ENCODE measurements around the gene ZDHHC4.
"Not testable (repeated sequence)": the region's sequence is repeated elsewhere in the genome, so short reads cannot be mapped to it uniquely, and the experiment has no call there.

Gene ZDHHC4

DNA sequence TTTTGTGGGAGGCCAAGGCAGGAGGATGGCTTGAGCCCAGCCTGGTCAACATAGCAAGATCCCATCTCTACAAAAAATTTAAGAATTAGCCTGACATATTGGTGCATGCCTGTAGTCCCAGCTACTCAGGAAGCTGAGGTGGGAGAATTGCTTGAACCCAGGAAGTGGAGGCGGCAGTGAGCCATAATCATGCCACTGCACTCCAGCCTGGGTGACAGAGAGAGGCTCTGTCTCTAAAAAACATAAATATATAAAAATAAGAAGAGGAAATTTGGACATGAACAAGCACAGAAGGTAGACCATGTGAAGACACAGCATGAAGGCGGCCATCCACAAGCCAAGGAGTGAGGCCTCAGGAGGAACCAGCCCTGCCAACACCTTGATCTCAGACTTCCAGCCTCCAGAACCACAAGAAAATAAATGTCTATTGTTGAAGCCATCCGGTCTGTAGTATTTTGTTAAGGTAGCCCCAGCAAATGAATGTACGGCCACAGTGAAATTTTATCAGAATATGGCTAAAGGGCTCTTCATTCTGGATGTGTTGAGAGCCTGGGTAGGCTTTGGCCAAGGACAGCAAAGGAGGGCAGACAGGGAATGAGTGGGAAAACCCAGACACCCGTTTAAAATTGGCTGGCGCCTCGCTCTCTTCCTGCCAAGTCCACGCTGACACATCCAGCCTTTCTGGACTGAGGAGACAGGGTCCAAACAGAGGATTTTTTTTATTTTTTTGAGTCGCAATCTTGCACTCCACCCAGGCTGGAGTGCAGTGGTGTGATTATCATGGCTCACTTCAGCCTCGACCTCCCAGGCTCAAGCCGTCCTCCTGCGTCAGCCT, 13.1 kb upstream of the ZDHHC4 start:
- DNase-seq: no peak

DNA sequence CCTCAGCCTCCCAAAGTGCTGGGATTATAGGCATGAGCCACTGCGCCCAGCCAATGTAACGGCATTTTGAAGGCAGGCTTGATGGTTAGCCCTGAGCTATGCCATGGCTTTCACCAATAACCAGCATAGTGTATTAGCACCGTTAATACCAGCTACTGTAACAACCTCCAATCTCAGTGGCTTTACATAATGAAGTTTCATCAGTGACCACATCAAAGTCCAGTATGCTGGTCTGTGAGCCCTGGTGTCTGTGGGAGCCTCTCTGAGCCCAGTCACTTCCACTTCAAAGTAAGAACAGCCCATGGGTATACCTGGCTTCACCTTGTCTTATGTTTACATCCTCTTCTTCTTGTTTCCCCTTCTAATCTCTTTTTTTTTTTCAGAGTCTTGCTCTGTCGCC, 11.6 kb upstream of the ZDHHC4 start:
- DNase-seq: no peak

DNA sequence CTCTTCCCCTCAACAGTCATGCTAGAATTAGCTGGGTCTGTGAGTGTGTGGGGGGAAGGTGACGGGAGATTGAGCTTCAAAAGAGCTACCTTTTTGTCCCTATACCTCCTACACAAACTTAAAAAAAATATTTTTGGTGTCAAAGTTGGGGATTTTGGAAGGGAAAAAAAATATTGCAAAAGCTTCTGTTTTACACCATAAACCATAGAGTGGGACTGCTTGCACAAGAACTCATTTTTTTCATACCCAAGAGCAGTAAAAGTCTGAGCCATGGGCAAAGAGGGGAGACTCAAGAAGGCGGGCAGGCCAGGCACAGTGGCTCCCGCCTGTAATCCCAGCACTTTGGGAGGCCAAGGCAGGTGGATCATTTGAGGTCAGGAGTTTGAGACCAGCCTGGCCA, 9.4 kb upstream of the ZDHHC4 start:
- DNase-seq: no peak

DNA sequence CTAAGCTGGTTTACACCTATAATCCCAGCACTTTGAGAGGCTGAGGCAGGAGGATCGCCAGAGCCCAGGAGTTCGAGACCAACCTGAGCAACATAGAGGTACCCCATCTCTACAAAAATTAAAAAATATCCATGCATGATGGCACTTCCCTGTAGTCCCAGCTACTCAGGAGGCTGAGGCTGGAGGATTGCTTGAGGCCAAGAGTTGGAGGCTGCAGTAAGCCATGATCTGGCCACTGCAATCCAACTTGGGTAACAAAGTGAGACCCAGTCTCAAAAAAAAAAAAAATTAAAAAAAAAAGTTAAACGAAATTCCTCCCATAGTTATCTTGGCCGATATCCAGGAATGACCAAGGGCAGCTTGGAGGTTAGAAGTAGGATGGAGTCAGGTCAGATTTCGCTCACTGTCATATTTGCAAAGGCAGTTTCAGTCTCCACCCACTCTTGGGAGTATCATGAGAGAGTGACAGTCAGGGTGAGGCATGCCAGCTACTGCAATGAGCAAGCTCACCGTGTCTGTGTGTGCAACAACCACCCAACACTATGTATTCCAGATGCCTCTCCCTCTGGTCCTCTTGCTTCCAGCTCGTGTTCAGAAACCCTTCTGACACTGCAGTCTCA, 6.0 kb upstream of the ZDHHC4 start:
- DNase-seq: no peak

DNA sequence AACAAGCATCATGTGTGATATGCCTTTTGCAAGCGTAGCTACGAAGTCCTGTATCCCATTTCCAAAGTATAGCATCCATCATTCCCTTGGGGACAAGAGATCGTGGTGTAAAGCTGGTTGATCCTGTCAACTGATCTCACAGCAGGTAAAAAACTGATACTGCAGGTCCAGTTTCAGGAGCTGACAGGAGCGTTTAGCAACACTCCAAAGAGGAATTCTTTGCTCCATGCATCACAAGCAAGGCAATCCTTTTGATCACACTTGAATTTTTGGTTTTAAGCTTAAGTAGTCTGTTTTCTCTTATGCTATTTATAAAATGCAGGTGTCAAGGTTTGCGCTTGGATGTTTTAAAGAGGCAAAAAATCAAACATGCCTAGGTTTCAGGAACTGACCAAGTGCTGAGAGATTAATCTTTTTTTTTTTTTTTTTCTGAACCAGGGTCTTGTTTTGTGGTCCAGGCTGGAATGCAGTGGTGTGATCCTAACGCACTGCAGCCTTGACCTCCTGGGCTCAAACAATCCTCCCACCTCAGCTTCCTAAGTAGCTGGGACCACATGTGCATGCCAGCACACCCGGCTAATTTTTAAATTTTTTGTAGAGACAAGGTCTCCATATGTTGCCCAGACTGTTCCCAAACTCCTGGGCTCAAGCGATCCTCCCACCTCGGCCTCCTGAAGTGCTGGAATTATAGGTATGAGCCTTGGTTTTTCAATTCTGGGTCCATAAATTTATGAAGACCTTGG, 1.8 kb upstream of the ZDHHC4 start:
- DNase-seq: no peak

DNA sequence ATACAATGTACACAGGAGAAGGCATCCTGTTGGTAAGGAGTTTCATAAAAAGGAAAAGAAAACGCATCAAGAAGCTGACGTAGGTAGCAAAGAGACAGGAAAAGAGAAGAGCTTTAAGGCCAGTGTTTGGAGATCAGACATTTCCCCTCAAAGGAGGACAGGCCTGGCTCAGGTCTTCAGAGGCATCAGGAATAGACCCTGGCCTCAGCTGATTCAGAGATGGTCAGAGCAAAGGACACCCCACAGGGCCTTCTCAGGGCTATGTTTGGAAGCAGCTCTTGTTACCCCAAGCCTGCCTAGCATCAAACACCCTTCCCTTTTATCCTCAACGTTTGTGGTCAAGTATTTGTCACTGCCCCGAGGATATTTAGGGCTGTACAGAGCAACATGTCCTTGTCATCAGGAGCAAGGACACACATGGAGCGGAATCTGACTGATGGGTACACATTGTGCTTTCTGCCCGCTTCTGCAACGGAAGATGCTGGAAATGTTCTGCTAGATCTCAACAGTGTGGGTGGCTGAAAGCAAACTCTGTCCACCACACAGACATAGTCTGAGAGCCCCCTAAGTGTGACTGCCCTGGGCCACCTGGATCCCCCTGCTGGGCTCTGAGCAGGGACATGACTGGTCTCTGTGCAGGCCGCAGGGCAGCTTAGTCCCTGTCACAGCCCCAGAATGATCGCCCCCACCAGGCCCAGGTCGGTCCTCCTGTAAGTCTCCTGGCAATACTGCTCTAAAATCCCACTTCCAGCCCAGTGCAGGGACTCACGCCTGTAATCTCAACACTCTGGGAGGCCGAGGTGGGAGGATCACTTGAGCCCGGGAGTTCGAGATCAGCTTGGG, 1.0 kb upstream of the ZDHHC4 start:
- DNase-seq: no peak

DNA sequence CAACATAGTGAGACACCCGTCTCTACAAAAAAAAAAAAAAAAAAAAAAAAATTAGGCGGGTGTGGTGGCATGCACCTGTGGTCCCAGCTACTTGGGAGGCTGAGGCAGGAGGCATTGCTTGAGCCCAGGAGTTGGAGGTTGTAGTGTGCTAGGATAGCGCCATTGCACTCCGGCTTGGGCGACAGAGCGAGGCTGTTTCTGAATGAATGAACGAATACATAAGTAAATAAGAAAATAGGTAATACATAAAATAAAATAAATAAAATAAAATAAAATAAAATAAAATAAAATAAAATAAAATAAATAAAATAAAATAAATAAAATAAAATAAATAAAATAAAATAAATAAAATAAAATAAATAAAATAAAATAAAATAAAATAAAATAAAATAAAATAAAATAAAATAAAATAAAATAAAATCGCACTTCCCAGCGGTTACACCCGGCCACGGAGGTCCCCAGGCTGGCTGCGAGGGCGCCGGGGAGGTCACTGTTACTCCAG, 336 bp upstream of the ZDHHC4 start:
- not testable (repeated sequence) for DNase-seq

DNA sequence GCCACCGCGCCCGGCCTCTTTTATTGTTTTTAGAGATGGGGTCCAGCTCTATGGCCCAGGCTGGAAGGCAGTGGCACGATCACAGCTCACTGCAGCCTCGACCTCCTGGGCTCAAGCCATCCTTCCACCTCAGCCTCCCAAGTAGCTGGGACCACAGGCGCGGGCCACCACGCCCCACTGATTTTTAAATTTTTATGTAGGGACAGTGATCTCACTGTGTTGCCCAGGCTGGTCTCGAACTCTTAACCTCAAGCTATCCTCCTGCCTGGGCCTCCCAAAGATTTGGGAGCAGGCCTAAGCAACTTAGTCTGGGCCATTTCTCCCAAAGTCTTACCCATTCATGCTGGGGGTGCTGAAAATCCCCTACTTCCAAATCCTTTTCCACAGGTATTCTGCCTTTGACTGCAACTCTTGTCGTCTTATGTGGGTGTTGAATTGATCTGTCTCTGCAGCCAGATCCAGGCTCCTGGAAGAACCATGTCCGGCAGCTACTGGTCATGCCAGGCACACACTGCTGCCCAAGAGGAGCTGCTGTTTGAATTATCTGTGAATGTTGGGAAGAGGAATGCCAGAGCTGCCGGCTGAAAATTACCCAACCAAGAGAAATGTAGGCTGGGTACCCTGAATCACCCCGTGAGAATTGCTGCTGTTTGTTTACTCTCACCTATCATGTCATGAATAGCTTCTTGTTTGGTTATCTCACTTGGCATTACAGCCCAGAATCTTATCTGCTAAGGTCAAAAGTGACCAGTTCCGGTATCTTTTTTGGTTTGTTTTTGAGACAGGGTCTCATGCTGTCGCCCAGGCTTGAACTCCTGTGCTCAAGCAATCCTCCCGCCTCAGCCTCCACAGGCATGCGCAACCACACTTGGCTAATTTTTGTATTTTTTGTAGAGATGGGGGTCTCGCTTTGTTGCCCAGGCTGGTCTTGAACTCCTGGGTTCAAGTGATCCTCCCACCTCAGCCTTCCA, 1.1 kb downstream of the ZDHHC4 start:
- DNase-seq: no peak

DNA sequence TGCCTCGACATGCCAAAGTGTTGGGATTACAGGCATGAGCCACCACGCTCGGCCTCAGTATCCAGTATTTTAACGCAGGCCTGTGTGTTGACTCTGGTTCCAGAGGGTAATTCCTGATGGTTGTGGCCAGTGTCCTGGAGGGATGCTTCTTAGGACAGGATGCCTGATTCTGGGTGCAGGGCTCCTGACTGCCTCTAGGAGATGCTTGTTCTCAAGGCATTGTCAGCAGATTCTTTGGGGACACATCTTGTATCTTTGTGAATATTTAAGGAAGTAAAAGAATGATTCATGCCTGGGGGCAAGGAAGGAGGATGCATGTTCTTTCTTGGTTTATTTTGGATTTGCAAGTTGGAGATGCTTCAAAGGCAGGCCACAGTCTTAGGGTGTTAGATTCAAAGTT, 2.2 kb downstream of the ZDHHC4 start:
- no peak for DNase-seq

DNA sequence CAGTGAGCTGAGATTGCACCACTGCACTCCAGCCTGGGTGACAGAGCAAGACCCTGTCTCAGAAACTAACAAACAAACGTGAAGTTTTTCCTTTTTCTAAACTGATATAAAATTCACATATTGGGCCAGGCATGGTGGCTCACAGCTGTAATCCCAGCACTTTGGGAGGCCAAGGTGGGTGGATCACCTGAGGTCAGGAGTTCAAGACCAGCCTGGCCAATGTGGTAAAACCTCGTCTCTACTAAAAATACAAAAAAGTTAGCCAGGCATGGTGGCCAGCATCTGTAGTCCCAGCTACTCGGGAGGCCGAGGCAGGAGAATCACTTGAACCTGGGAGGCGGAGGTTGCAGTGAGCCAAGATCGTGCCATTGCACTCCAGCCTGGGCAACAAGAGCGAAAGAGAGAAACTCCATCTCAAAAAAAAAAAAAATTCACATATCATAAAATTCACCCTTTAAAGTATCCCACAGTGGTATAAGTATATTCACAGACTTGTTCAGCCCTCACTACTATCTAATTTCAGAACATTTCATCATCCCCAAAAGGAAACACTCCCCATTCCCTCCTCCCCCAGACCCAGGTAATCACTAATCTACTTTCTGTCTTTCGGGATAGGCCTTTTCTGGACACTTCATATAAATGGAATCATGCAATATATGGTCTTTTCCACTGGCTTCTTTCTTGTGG, 8.6 kb downstream of the ZDHHC4 start:
- not testable (repeated sequence) for DNase-seq

DNA sequence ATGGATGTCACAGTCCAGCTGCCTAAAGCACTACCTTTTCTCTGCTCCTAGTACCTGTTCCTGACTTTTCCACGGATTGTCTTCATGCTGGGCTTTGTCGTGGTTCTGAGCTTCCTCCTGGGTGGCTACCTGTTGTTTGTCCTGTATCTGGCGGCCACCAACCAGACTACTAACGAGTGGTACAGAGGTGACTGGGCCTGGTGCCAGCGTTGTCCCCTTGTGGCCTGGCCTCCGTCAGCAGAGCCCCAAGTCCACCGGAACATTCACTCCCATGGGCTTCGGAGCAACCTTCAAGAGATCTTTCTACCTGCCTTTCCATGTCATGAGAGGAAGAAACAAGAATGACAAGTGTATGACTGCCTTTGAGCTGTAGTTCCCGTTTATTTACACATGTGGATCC, 11.3 kb downstream of the ZDHHC4 start:
- DNase-seq: no peak

DNA sequence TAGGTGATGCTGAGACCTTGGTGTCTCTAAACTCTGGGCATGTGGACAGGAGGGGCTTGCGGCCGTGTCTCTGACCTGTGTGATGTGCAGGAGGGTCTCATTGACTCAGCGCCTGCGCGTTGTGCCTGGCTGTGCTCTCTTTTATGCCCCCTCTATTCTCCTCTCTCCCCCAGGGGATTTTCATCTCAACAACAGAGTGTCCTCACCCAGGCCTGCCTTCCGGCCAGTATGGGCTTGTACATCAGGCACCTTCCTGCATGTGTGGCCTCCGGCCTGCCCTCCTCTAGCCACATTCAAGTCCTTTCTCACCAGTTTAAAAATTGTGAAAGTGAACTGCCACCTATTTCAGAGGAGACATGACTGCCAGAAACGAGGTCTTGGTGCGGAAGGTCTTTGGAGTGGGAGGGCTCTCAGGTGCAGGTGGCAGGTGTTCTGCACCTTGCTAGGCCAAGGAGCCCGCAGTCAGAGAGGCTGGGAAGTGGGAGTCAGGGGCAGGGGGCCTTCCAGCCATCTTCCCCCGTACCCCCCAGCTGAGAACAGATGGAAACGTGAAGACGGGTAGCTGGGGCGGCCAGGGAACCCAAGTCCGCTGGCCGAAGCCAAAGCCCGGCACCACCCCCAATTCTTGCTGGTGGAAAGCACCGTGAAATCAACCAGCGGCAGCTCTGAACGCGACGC, 12.0 kb downstream of the ZDHHC4 start:
- no peak for DNase-seq

DNA sequence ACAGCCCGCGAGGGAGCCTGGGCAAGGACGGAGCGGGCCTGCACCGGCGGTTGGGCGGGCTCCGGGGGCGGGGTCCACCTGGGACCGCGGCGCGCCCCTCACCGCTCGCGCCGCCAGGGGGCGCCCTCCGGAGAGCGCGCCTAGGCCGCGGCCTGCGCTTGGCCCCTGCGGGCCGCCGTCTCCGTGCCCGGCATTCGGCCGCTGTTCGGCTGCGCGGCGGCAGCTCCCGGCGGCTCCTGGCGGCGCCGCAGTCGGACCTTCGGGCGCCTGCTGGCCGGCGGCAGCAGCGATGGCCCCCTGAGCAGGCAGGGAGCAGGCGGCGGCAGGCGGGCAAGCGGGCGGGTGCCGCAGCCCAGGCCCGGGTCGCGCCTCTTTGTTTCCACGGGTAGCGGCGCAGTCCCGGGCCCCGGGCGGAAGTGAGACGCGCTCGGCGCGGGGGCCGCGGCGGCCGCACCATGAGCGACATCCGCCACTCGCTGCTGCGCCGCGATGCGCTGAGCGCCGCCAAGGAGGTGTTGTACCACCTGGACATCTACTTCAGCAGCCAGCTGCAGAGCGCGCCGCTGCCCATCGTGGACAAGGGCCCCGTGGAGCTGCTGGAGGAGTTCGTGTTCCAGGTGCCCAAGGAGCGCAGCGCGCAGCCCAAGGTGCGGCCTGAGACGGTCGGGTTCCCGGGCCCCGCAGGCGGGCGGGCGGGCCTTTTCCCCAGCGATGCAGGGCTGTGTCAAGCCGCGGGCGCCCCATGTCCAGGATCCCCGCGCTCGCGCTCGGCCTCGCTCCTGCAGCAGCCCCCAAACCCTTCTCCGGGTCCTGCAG, 12.8 kb downstream of the ZDHHC4 start, which contains the start of gene INTS15:
INTS15 (plus strand) TSS at position 193 of the 816 bp plus-strand sequence; CDS start at position 456, 263 bp downstream.
- DNase-seq: peak; percentile 50

DNA sequence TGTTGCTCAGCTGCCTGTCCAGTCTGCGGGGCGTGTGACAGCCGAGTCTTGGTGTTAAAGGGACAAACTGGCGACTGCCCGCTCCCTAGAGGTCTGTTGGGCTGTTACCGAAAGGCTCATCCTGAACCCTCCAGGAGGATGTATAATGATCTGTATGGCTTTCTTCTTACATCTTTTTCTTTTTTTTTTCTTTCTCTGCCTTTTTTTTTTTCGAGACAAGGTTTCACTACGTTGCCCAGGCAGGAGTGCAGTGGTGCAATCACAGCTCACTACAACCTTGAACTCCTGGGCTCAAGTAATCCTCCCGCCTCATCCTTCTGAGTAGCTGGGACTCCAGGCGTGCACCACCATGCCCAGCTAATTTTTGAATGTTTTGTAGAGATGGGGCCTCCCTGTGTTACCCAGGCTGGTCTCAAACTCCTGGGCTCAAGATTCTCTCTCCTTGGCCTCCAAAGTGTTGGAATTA, 13.4 kb downstream of the ZDHHC4 start:
- DNase-seq: no peak

DNA sequence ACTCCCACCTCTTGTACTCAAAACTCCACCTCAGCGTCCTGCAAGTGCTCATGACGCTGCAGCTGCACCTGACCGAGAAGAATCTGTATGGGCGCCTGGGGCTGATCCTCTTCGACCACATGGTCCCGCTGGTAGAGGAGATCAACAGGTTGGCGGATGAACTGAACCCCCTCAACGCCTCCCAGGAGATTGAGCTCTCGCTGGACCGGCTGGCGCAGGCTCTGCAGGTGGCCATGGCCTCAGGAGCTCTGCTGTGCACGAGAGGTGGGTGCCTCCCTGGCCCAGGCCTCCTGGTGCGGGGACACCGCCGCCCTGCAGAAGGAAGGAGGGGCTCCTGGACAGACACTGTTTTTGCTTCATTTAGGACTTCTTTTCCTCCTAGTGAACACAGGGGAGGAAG, 22.8 kb downstream of the ZDHHC4 start:
- no peak for DNase-seq

DNA sequence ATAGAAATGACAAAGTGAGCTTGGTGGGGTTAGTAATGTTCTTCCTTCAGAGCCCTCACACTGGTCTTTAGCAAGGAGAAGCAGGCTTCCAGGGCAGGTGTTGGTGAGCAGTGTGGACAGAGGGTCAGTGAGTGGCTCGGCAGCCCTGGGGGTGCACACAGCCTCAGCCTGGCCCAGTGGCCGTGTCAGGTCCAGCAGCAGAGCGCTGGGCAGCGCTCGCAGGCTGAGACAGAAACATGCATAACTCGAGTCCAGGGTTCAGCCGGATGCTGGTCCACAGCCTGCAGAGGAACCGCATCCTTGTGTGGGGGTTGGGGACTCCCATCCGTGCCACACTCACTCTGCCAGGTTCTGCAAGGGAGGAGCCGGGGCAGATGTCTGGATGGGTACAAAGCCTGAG, 27.2 kb downstream of the ZDHHC4 start:
- DNase-seq: no peak

DNA sequence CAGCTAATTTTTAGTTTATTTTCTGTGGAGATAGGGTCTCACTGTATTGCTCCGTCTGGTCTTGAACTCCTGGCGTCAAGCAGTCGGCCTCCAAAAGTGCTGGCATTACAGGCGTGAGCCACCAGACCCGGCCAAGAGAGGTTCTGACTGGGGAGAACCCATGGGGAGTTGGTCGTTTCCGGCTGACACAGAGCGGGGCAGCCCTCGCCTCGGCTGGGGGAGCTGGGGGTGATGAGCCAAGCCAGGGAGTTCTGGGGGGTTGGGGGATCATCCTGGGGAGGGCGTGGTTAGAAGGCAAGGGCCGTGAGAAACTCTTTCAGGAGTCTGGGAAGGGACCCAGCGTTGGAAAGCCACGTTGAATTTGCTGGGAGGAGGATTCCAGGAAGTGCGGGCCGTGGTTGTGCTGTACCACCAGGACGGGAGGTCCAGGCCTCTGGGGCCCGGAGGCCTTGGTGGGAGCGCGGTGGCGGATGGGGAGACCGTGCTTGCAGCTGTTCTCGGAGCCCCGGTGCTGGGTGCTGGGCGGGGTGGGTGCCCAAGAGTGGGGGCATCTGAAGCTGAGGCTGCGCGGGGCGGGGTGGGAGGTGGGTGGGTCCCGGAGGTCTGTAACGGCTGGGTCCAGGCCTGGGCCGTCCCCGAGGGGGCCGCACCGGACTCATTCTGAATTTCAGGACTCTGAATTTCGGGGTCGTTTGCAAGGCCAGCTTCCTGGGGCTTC, 29.8 kb downstream of the ZDHHC4 start:
- no peak for DNase-seq

DNA sequence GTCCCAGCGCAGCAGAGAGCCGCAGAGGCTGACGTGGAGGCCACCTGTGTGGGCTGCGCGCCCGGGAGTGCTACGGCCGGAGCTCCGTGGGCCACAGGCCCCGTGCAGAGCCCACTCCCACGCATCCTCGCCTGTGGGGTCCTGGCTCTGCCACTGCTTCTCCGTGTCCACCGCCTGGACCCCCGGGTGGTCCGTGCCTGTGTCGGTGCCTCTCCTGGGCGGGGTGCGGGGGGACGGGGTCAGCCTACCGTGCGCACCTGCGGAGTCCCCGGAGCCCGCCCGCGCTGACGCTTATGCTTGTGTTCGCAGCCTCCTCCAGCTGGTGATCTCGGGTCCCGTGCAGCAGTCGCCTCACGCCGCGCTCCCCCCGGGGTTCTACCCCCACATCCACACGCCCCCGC, 30.4 kb downstream of the ZDHHC4 start:
- no peak for DNase-seq
